Glomerular endothelial cell (primary cell): Measurements from ENCODE around the gene AMIGO1. TPM values are rescaled to one million over a fixed set of nuclear protein-coding genes. Genes with fewer than 3 reads are reported as not detected.
"Not testable (repeated sequence)": the region's sequence is repeated elsewhere in the genome, so short reads cannot be mapped to it uniquely, and the experiment has no call there.

Experiments
- DNase-seq: peaks from one replicate; pipeline ENCODE4 v3.0.0-alpha.2; 2011; ENCODE audit warnings: low read depth, low spot score; ENCODE audit errors: extremely low read depth
- total RNA-seq: library from RNA; depleted of rRNA; stranded (reverse); fragments of >200 nt; gene quantifications from 2 replicates; pipeline ENCODE4 v1.2.3, GENCODE V29; 2015

The AMIGO1 gene
- total RNA-seq, 1 donor from 2014 or later = 0.64 TPM

GRCh38 chr1:109484519-109484975 is 25.0 kb downstream of the AMIGO1 start:
- no peak for DNase-seq

- DNase-seq = no peak
Measured at GRCh38 chr1:109483672-109484518, 25.6 kb downstream of the AMIGO1 start, which contains the start of gene ATXN7L2. TSS of gene ATXN7L2 (plus strand) at chr1:109483905. CDS start at chr1:109483954, 49 bp downstream.

GRCh38 chr1:109482791-109483671 is 26.5 kb downstream of the AMIGO1 start:
- DNase-seq = no peak

- no peak for DNase-seq
Measured at GRCh38 chr1:109482242-109482641, 27.3 kb downstream of the AMIGO1 start.

GRCh38 chr1:109481646-109482045 is 27.9 kb downstream of the AMIGO1 start:
- no peak for DNase-seq

GRCh38 chr1:109479901-109480300 is 29.6 kb downstream of the AMIGO1 start:
- no peak for DNase-seq

- DNase-seq = no peak
Measured at GRCh38 chr1:109479311-109479710, 30.2 kb downstream of the AMIGO1 start.

- DNase-seq = no peak
Measured at GRCh38 chr1:109478806-109479205, 30.7 kb downstream of the AMIGO1 start.

- DNase-seq = no peak
Measured at GRCh38 chr1:109477821-109478220, 31.7 kb downstream of the AMIGO1 start.

- no peak for DNase-seq
Measured at GRCh38 chr1:109476825-109477224, 32.7 kb downstream of the AMIGO1 start.

GRCh38 chr1:109475261-109475660 is 34.3 kb downstream of the AMIGO1 start:
- DNase-seq = no peak

GRCh38 chr1:109474697-109475096 is 34.8 kb downstream of the AMIGO1 start:
- no peak for DNase-seq

- DNase-seq = not testable (repeated sequence)
Measured at GRCh38 chr1:109473284-109474057, 36.1 kb downstream of the AMIGO1 start.

GRCh38 chr1:109472779-109473178 is 36.7 kb downstream of the AMIGO1 start:
- no peak for DNase-seq

- DNase-seq = no peak
Measured at GRCh38 chr1:109470245-109470644, 39.3 kb downstream of the AMIGO1 start.

GRCh38 chr1:109468903-109469302 is 40.6 kb downstream of the AMIGO1 start:
- no peak for DNase-seq

- no peak for DNase-seq
Measured at GRCh38 chr1:109468061-109468460, 41.5 kb downstream of the AMIGO1 start.

- DNase-seq = no peak
Measured at GRCh38 chr1:109467301-109467777, 42.2 kb downstream of the AMIGO1 start.

- DNase-seq = no peak
Measured at GRCh38 chr1:109466452-109467300, 42.9 kb downstream of the AMIGO1 start, which contains the start of gene SYPL2. TSS of gene SYPL2 (plus strand) at chr1:109466546. CDS start at chr1:109466844, 298 bp downstream.

- no peak for DNase-seq
Measured at GRCh38 chr1:109466125-109466451, 43.4 kb downstream of the AMIGO1 start.
